ENCODE results near the gene SEPSECS. TPM values are rescaled to one million over a fixed set of nuclear protein-coding genes. Genes with fewer than 3 reads are reported as not detected.
A peak's percentile ranks its signal among the peaks of the same experiment; 100 is the strongest.

SEPSECS gene
- total RNA-seq, 1 experiment from 2014 or later: 4.2 TPM

DNA sequence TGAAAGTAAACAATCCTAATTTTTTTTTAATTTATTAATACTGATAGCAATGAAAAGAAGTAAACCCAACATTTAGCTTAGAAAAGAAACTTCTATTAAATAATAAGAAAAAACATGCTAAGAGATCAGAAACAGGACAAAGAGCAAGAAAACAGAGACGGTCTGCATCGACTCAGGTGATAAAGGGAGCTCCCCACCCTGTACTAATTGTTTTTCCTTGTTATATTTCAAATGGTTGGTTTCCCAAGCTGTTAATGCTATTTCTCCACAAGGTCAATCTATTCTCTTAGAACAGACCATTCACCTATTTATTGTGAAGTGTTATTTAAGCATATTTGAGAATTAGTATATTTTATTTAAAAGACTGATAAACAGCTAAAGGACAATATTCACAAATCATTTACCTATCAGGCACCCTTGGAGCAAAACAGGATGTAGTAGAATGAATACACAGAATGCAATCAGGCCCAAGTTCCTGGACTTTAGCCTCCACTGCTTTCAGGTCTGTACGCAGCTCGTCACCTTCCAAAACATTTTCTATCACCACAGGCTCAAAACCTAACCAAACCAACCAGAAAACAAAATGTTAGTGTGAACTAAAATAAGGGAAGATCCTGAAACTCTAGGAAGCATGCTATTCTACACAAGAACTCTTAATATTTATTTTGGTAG, 5.5 kb downstream of the SEPSECS start:
- Histone ChIP-seq H4K20me1 (ENCODE audit: control insufficient read depth, insufficient read depth, insufficient read length) (no peaks in the 10 kb centered on the region), H2BK12ac (ENCODE audit: insufficient read length, low read depth, low read length) (no peak overlapping the region), H2BK120ac (ENCODE audit: low read depth, low read length, poor library complexity, severe bottlenecking) (no peak overlapping the region), H2AK5ac (ENCODE audit: insufficient read length, low read length) (no peak overlapping the region), H3K4me2 (ENCODE audit: insufficient read depth, insufficient read length, low read length) (no peak overlapping the region), H4K91ac (ENCODE audit: insufficient read length, low read depth, low read length) (no peak overlapping the region), H3K4ac (ENCODE audit: low read depth, low read length) (no peak overlapping the region), H2BK5ac (ENCODE audit: insufficient read length, low read length) (no peak overlapping the region), H3K79me1 (ENCODE audit: insufficient read depth, low read depth, low read length, poor library complexity, severe bottlenecking) (no peaks in the 10 kb centered on the region), H3K56ac (ENCODE audit: insufficient read length, low read depth, low read length) (no peak overlapping the region), H4K5ac (ENCODE audit: insufficient read length, low read depth, low read length) (no peak overlapping the region), H2BK20ac (ENCODE audit: low read depth, low read length, poor library complexity, severe bottlenecking) (no peak overlapping the region), H3T11ph (ENCODE audit: low read length) (no peak overlapping the region), H3K9me3 (ENCODE audit: control insufficient read depth, low read depth, low read length) (no peaks in the 10 kb centered on the region), H3K4me1 (ENCODE audit: insufficient read depth, low read length) (no peaks in the 10 kb centered on the region), H3K9ac (ENCODE audit: extremely low read depth, insufficient read length, low read length) (peak overlapping the region; percentile 23), H3K27ac (ENCODE audit: insufficient read length, low read depth, low read length) (no peak overlapping the region), H2AFZ (ENCODE audit: low read length) (no peak overlapping the region), H4K8ac (replicated peaks; ENCODE audit: insufficient read length, low read depth, low read length) (no peak overlapping the region), H3K14ac (ENCODE audit: insufficient read depth, low read length) (no peak overlapping the region), H3K23ac (ENCODE audit: insufficient read length, low read depth, low read length) (no peak overlapping the region), H3K27me3 (ENCODE audit: insufficient read depth, low read length) (no peaks in the 10 kb centered on the region), H2BK15ac (ENCODE audit: low read depth, low read length) (no peak overlapping the region), H3K18ac (ENCODE audit: insufficient read length, low read depth, low read length) (no peak overlapping the region), H3K23me2 (ENCODE audit: insufficient read length, low read depth, low read length, poor library complexity, severe bottlenecking) (no peaks in the 10 kb centered on the region), H3K79me2 (ENCODE audit: insufficient read depth, low read length) (no peaks in the 10 kb centered on the region)
- no peak overlapping the region for H3K4me3 Mint-ChIP-seq
- no peaks in the 10 kb centered on the region for H3K9me3 Mint-ChIP-seq
- H3K36me3 Mint-ChIP-seq (ENCODE audit: insufficient read depth in 1 of 3, low read depth in 3 of 3): peaks cover 0 to 10% (median 0%) of the 10 kb centered on the region in 3 experiments; a peak in 1 of 7 replicates
- no peaks in the 10 kb centered on the region for H3K27me3 Mint-ChIP-seq (ENCODE audit: low read depth)
- DNase-seq: no peak
- TF ChIP-seq, protein P1, sequence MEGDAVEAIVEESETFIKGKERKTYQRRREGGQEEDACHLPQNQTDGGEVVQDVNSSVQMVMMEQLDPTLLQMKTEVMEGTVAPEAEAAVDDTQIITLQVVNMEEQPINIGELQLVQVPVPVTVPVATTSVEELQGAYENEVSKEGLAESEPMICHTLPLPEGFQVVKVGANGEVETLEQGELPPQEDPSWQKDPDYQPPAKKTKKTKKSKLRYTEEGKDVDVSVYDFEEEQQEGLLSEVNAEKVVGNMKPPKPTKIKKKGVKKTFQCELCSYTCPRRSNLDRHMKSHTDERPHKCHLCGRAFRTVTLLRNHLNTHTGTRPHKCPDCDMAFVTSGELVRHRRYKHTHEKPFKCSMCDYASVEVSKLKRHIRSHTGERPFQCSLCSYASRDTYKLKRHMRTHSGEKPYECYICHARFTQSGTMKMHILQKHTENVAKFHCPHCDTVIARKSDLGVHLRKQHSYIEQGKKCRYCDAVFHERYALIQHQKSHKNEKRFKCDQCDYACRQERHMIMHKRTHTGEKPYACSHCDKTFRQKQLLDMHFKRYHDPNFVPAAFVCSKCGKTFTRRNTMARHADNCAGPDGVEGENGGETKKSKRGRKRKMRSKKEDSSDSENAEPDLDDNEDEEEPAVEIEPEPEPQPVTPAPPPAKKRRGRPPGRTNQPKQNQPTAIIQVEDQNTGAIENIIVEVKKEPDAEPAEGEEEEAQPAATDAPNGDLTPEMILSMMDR (conservative IDR thresholded peaks at IDR 0.05): no peak
- WGBS (ENCODE audit: extremely low coverage, insufficient read length, low lambda C conversion rate): no CpG with 5 or more reads among the region's 4 CpGs
- H3K27ac Mint-ChIP-seq: no peak overlapping the region
- peaks cover 4 to 12% of the 10 kb centered on the region in 2 experiments for H3K4me1 Mint-ChIP-seq
